GM12878 (cell line): Measurements from ENCODE around the gene SLC23A1. TPM values are rescaled to one million over a fixed set of nuclear protein-coding genes. Genes with fewer than 3 reads are reported as not detected.

Experiments
- CTCF ChIP-seq, 3 experiments: IDR thresholded peaks in 2 of 3; conservative IDR thresholded peaks in 1 of 3; 2 replicates each; pipeline ENCODE4 v1.5.1; 2011; ENCODE audit warnings: low read depth in 3 of 3, low read length in 3 of 3, mild to moderate bottlenecking in 3 of 3, control low read depth in 2 of 3, moderate library complexity in 2 of 3, inconsistent platforms in 1 of 3, mixed read lengths in 1 of 3; ENCODE audit not compliant: control insufficient read depth in 2 of 3, insufficient read depth in 1 of 3; ENCODE audit errors: extremely low read depth in 1 of 3
- EGR1 ChIP-seq, 2 experiments: IDR thresholded peaks; 1 replicate in 1 of 2; 2 replicates in 1 of 2; pipeline ENCODE4 v1.6.1; 2011 to 2012; ENCODE audit warnings: low read depth in 2 of 2, low read length in 2 of 2, borderline replicate concordance in 1 of 2, mild to moderate bottlenecking in 1 of 2, moderate library complexity in 1 of 2
- IKZF2 ChIP-seq, 2 experiments: fragments of 450-650 bp; IDR thresholded peaks; 2 replicates each; pipeline ENCODE4 v1.6.1; 2017; ENCODE audit warnings: mild to moderate bottlenecking in 2 of 2, moderate library complexity in 2 of 2
- RAD21 ChIP-seq: IDR thresholded peaks from 2 replicates; pipeline ENCODE4 v1.6.1; 2011; ENCODE audit warnings: mild to moderate bottlenecking, low read depth, low read length, moderate library complexity; ENCODE audit not compliant: insufficient read depth
- SIX5 ChIP-seq: IDR thresholded peaks from 2 replicates; pipeline ENCODE4 v1.6.1; 2011; ENCODE audit warnings: mild to moderate bottlenecking, low read depth, low read length, moderate library complexity; ENCODE audit not compliant: severe bottlenecking
- polyA plus RNA-seq, 11 experiments: library from polyadenylated mRNA; depleted of rRNA in 4 of 11; unstranded in 6 of 11; stranded (reverse) in 5 of 11; fragments of >200 nt; fragmentation: Nextera tagmentation in 4 of 11; fragmentation: Illumina TruSeq in 1 of 11; extraction: Ambion mirVana in 4 of 11; extraction: Trizol in 1 of 11; gene quantifications; 1 replicate in 1 of 11; 2 replicates in 10 of 11; pipeline versions ENCODE4 v1.2.1 to v1.2.3, GENCODE V29; 2011 to 2016; ENCODE audit warnings: inconsistent platforms in 2 of 11, missing spikeins in 2 of 11, low read depth in 1 of 11
- total RNA-seq, 4 experiments: library from RNA; depleted of rRNA in 3 of 4; stranded (reverse); fragments of >200 nt in 3 of 4; fragmentation: Illumina TruSeq in 1 of 4; extraction: Trizol in 1 of 4; gene quantifications; 2 replicates each; pipeline versions ENCODE4 v1.2.1 to v1.2.3, GENCODE V29; 2013 to 2021
- TF ChIP-seq, protein P1 (sequence below): fragments of 150-350 bp; IDR thresholded peaks from 2 replicates; pipeline ENCODE4 v1.6.1; 2016; ENCODE audit warnings: low read depth, low read length

SLC23A1 gene
- total and polyA plus RNA-seq, 10 of the 15 experiments (the other 5 are each of a cell fraction or from before 2014, with no cell fraction given) = 0.35 to 4.7 (median 1.6) TPM

- TF ChIP-seq, protein P1, sequence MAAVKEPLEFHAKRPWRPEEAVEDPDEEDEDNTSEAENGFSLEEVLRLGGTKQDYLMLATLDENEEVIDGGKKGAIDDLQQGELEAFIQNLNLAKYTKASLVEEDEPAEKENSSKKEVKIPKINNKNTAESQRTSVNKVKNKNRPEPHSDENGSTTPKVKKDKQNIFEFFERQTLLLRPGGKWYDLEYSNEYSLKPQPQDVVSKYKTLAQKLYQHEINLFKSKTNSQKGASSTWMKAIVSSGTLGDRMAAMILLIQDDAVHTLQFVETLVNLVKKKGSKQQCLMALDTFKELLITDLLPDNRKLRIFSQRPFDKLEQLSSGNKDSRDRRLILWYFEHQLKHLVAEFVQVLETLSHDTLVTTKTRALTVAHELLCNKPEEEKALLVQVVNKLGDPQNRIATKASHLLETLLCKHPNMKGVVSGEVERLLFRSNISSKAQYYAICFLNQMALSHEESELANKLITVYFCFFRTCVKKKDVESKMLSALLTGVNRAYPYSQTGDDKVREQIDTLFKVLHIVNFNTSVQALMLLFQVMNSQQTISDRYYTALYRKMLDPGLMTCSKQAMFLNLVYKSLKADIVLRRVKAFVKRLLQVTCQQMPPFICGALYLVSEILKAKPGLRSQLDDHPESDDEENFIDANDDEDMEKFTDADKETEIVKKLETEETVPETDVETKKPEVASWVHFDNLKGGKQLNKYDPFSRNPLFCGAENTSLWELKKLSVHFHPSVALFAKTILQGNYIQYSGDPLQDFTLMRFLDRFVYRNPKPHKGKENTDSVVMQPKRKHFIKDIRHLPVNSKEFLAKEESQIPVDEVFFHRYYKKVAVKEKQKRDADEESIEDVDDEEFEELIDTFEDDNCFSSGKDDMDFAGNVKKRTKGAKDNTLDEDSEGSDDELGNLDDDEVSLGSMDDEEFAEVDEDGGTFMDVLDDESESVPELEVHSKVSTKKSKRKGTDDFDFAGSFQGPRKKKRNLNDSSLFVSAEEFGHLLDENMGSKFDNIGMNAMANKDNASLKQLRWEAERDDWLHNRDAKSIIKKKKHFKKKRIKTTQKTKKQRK = no peak
- TF ChIP-seq CTCF (IDR thresholded peaks at IDR 0.05 in 2 of 3, conservative IDR thresholded peaks at IDR 0.05 in 1 of 3; ENCODE audit: control insufficient read depth in 2 of 3, extremely low read depth in 1 of 3, insufficient read depth in 1 of 3, low read depth in 3 of 3, low read length in 3 of 3) (peak; percentile 32 to 50 (median 49); a peak in 5 of 6 replicates), IKZF2 (IDR thresholded peaks at IDR 0.05) (0 out of 4 replicates have a peak, but pooled peaks of 1 of the 2 experiments have one; percentile 26), EGR1 (IDR thresholded peaks at IDR 0.05; ENCODE audit: borderline replicate concordance in 1 of 2, low read depth in 2 of 2, low read length in 2 of 2) (no peak), SIX5 (no peak), RAD21 (peak; percentile 31; the same call in 1 of the 2 replicates)
Observed at GRCh38 chr5:139402561-139403158, 19.6 kb upstream of the SLC23A1 start (continued).
